Trophoblast cell (in vitro differentiated cells and primary cell): ENCODE results near the gene CSMD2.

Experiments used
- DNase-seq, 2 donors: peaks; one replicate each; pipeline ENCODE4 v3.0.0-alpha.2; 2016
- H2AFZ ChIP-seq: 2 replicates; pipeline ENCODE4 v1.6.1; 2013; ENCODE audit warnings: low read length, moderate library complexity, mild to moderate bottlenecking; ENCODE audit not compliant: insufficient read depth, poor library complexity
- H2AK5ac ChIP-seq: 2 replicates; pipeline ENCODE4 v1.6.1; 2013; ENCODE audit warnings: mild to moderate bottlenecking, low read length
- H2BK120ac ChIP-seq: 2 replicates; pipeline ENCODE4 v1.6.1; 2013; ENCODE audit warnings: low read length, mild to moderate bottlenecking, moderate library complexity; ENCODE audit not compliant: insufficient read depth, poor library complexity
- H2BK12ac ChIP-seq: 2 replicates; pipeline ENCODE4 v1.6.1; 2013; ENCODE audit warnings: mild to moderate bottlenecking, low read length, moderate library complexity
- H2BK5ac ChIP-seq: 2 replicates; pipeline ENCODE4 v1.6.1; 2013; ENCODE audit warnings: low read length, low read depth, moderate library complexity, mild to moderate bottlenecking; ENCODE audit not compliant: poor library complexity
- H3K14ac ChIP-seq: 2 replicates; pipeline ENCODE4 v1.6.1; 2013; ENCODE audit warnings: mild to moderate bottlenecking, low read length
- H3K18ac ChIP-seq: 2 replicates; pipeline ENCODE4 v1.6.1; 2013; ENCODE audit warnings: mild to moderate bottlenecking, low read length
- H3K23ac ChIP-seq: 2 replicates; pipeline ENCODE4 v1.6.1; 2013; ENCODE audit warnings: low read length
- H3K27ac ChIP-seq: 2 replicates; pipeline ENCODE4 v1.5.1; 2013; ENCODE audit warnings: low read depth, mild to moderate bottlenecking, inconsistent platforms, low read length, moderate library complexity
- H3K27me3 ChIP-seq: 2 replicates; pipeline ENCODE4 v1.6.1; 2013; ENCODE audit warnings: inconsistent platforms, mild to moderate bottlenecking, low read length, moderate library complexity; ENCODE audit not compliant: insufficient read depth
- H3K36me3 ChIP-seq, 2 experiments: 1 replicate in 1 of 2; 2 replicates in 1 of 2; pipeline ENCODE4 v1.6.1; 2013; ENCODE audit warnings: low read length in 2 of 2, mild to moderate bottlenecking in 2 of 2, moderate library complexity in 1 of 2; ENCODE audit not compliant: insufficient read depth in 2 of 2, control insufficient read depth in 1 of 2
- H3K4ac ChIP-seq: 2 replicates; pipeline ENCODE4 v1.6.1; 2013; ENCODE audit warnings: low read depth, mild to moderate bottlenecking, low read length, moderate library complexity
- H3K4me1 ChIP-seq, 2 experiments: 1 replicate in 1 of 2; 2 replicates in 1 of 2; pipeline ENCODE4 v1.6.1; 2013; ENCODE audit warnings: low read length in 2 of 2, mild to moderate bottlenecking in 2 of 2, moderate library complexity in 1 of 2; ENCODE audit not compliant: insufficient read depth in 2 of 2, control insufficient read depth in 1 of 2
- H3K4me2 ChIP-seq: 2 replicates; pipeline ENCODE4 v1.6.1; 2013; ENCODE audit warnings: inconsistent platforms, mild to moderate bottlenecking, low read length, moderate library complexity
- H3K4me3 ChIP-seq: 2 replicates; pipeline ENCODE4 v1.5.1; 2013; ENCODE audit warnings: mild to moderate bottlenecking, low read depth, low read length, inconsistent platforms
- H3K79me1 ChIP-seq: one replicate; pipeline ENCODE4 v1.6.1; 2013; ENCODE audit warnings: low read length
- H3K79me2 ChIP-seq: 2 replicates; pipeline ENCODE4 v1.6.1; 2013; ENCODE audit warnings: low read length, mild to moderate bottlenecking; ENCODE audit not compliant: control insufficient read depth, insufficient read depth, poor library complexity
- H3K9ac ChIP-seq: 2 replicates; pipeline ENCODE4 v1.6.1; 2013; ENCODE audit warnings: mild to moderate bottlenecking, low read length
- H3K9me3 ChIP-seq: 2 replicates; pipeline ENCODE4 v1.6.1; 2013; ENCODE audit warnings: low read depth, mild to moderate bottlenecking, control low read depth, inconsistent platforms, low read length; ENCODE audit not compliant: insufficient read depth
- H4K12ac ChIP-seq: 2 replicates; pipeline ENCODE4 v1.6.1; 2013; ENCODE audit warnings: low read depth, mild to moderate bottlenecking, low read length, moderate library complexity
- H4K8ac ChIP-seq: 2 replicates; pipeline ENCODE4 v1.6.1; 2013; ENCODE audit warnings: low read depth, mild to moderate bottlenecking, low read length, moderate library complexity
- H4K91ac ChIP-seq: one replicate; pipeline ENCODE4 v1.6.1; 2013; ENCODE audit warnings: low read depth, mild to moderate bottlenecking, low read length, moderate library complexity
- WGBS: extraction: QIAGEN DNeasy Blood & Tissue Kit; methylation state at CpG from one replicate; pipeline ENCODE4 v1.1.7; 2013; ENCODE audit warnings: missing lambda C conversion rate; ENCODE audit not compliant: insufficient read length, insufficient coverage; ENCODE audit errors: extremely low coverage; 5-methylcytosine and 5-hydroxymethylcytosine counted together

Gene CSMD2

DNA sequence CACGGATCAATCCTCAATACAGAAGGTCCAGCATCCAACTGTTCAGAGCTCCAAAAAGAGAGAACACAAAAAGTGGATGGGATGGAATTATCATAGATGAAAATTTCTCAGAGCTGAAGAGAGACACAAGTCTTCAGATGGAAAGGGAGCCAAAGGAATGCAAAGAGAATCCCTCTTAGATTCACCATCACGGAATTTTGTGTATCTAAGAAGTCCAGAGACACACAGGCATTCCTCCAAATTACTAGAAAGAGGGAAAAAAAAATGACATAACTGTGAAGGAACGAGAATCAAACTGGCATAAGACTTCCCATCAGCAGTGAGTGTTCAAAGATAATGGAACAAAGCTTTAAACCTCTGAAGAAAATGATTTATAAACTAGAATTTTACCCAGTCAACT is 591.4 kb downstream of the CSMD2 start:
- WGBS, result no CpG with 5 or more reads among the region's 3 CpGs

DNA sequence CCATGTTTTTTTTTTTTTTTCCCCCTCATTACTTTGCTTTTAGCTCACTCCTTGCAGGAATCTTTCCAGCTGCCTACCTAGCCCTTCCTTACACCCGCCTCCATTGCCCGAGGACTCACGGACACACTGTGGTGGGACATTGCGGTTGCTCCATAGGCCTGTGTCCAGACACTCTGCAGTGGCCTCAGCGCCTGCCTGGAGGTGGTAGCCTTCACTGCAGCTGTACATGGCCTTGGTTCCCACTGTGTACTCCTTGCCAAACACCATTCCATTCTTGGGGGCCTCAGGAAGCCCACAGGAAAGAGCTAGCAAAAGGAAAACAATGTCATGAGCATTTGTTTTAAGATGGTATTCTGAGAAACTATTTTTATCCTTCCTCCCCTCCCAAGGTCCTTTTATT is 592.6 kb downstream of the CSMD2 start:
- no peak overlapping the region for H3K4me3 ChIP-seq
- H4K8ac ChIP-seq, result no peak overlapping the region
- H4K91ac ChIP-seq, result no peak overlapping the region
- no peak overlapping the region for H4K12ac ChIP-seq
- no peak for DNase-seq
- H3K9ac ChIP-seq, result no peak overlapping the region
- H3K27ac ChIP-seq, result no peak overlapping the region
- no peak overlapping the region for H2BK12ac ChIP-seq
- H2AFZ ChIP-seq, result no peak overlapping the region
- peaks cover 2% of the 10 kb centered on the region for H3K9me3 ChIP-seq
- H3K79me1 ChIP-seq, result no peaks in the 10 kb centered on the region
- H3K4me1 ChIP-seq, result no peaks in the 10 kb centered on the region
- no peak overlapping the region for H2AK5ac ChIP-seq
- no peaks in the 10 kb centered on the region for H3K27me3 ChIP-seq
- H3K36me3 ChIP-seq, result no peaks in the 10 kb centered on the region
- H3K23ac ChIP-seq, result no peak overlapping the region
- H3K4me2 ChIP-seq, result no peak overlapping the region
- no peaks in the 10 kb centered on the region for H3K79me2 ChIP-seq
- H3K4ac ChIP-seq, result no peak overlapping the region
- H3K18ac ChIP-seq, result no peak overlapping the region
- no peak overlapping the region for H2BK120ac ChIP-seq
- no peak overlapping the region for H2BK5ac ChIP-seq
- no peak overlapping the region for H3K14ac ChIP-seq
- no CpG with 5 or more reads among the region's 5 CpGs for WGBS

More for the DNA sequence above, 591.4 kb downstream of the CSMD2 start:
- no peak overlapping the region for H3K4me2 ChIP-seq
- no peak for DNase-seq
- H2BK12ac ChIP-seq, result no peak overlapping the region
- H3K18ac ChIP-seq, result no peak overlapping the region
- H3K4ac ChIP-seq, result no peak overlapping the region
- H2AFZ ChIP-seq, result no peak overlapping the region
- no peak overlapping the region for H3K23ac ChIP-seq
- peaks cover 2% of the 10 kb centered on the region for H3K9me3 ChIP-seq
- no peak overlapping the region for H3K4me3 ChIP-seq
- no peaks in the 10 kb centered on the region for H3K4me1 ChIP-seq
- H3K14ac ChIP-seq, result no peak overlapping the region
- no peak overlapping the region for H3K9ac ChIP-seq
- H2BK120ac ChIP-seq, result no peak overlapping the region
- no peak overlapping the region for H4K8ac ChIP-seq
- H2BK5ac ChIP-seq, result no peak overlapping the region
- no peaks in the 10 kb centered on the region for H3K79me2 ChIP-seq
- H3K27ac ChIP-seq, result no peak overlapping the region
- H3K27me3 ChIP-seq, result no peaks in the 10 kb centered on the region
- no peak overlapping the region for H2AK5ac ChIP-seq
- H4K12ac ChIP-seq, result no peak overlapping the region
- no peaks in the 10 kb centered on the region for H3K79me1 ChIP-seq
- no peak overlapping the region for H4K91ac ChIP-seq
- no peaks in the 10 kb centered on the region for H3K36me3 ChIP-seq

DNA sequence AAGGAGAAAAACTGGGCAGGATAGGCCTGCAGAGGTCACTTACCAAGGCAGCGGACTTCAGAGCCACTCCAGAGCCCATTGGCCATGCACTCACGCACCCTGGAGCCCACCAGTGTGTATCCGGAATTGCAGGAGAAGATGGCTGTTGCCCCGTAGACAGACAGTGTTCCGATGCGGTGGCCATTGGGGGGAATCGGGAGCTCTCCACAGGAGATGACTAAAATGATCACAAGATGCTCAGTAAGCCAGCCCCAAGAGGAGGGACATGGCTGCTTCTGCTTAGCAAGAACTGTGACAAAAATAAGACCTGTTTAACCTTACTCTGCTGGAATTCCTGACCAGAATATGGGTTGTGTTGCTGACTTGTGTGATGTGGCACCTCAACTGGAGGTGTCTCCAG is 595.7 kb downstream of the CSMD2 start:
- Histone ChIP-seq H3K4ac (no peak overlapping the region), H3K36me3 (no peaks in the 10 kb centered on the region), H2AK5ac (no peak overlapping the region), H4K91ac (no peak overlapping the region), H3K27me3 (no peaks in the 10 kb centered on the region), H2BK12ac (no peak overlapping the region), H3K9me3 (peaks cover 2% of the 10 kb centered on the region), H3K79me2 (no peaks in the 10 kb centered on the region), H3K27ac (no peak overlapping the region), H2BK5ac (no peak overlapping the region), H3K9ac (no peak overlapping the region), H4K12ac (no peak overlapping the region), H2BK120ac (no peak overlapping the region), H3K4me2 (no peak overlapping the region), H3K23ac (no peak overlapping the region), H3K4me1 (no peaks in the 10 kb centered on the region), H3K18ac (no peak overlapping the region), H4K8ac (no peak overlapping the region), H3K4me3 (no peak overlapping the region), H3K14ac (no peak overlapping the region), H3K79me1 (no peaks in the 10 kb centered on the region), H2AFZ (no peak overlapping the region)
- DNase-seq, result no peak
- no CpG with 5 or more reads among the region's 7 CpGs for WGBS

DNA sequence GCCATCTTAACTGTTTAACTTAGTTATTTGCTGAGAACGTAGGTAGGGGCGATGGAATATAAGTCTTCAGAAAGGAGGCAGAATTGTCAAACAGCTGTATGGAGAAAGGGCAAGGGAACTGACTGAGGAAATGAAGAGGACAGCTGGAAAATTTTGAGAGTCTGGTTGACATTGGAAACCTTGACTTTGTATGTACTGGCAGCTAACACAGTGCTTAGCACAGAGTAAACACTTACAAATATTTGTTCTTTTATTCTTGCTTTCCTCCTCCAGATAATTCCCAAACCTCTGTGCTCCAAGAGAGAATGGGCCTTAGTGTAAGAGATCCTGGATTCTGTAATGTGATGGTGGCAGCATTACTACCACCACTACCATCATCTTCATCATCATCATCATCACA is 601.3 kb downstream of the CSMD2 start:
- no peaks in the 10 kb centered on the region for H3K4me1 ChIP-seq

More for the DNA sequence above, 601.3 kb downstream of the CSMD2 start:
- H4K91ac ChIP-seq, result no peak overlapping the region
- H3K4ac ChIP-seq, result no peak overlapping the region
- no peak overlapping the region for H3K23ac ChIP-seq
- H3K9me3 ChIP-seq, result peaks cover 2% of the 10 kb centered on the region
- no CpG with 5 or more reads among the region's 2 CpGs for WGBS
- no peak overlapping the region for H3K4me3 ChIP-seq
- H4K12ac ChIP-seq, result no peak overlapping the region
- no peaks in the 10 kb centered on the region for H3K79me2 ChIP-seq
- no peak overlapping the region for H4K8ac ChIP-seq
- H3K27ac ChIP-seq, result no peak overlapping the region
- no peak overlapping the region for H2BK5ac ChIP-seq
- DNase-seq, result no peak
- no peak overlapping the region for H3K14ac ChIP-seq
- no peaks in the 10 kb centered on the region for H3K27me3 ChIP-seq
- no peak overlapping the region for H2BK12ac ChIP-seq
- H3K4me2 ChIP-seq, result no peak overlapping the region
- H3K18ac ChIP-seq, result no peak overlapping the region
- no peak overlapping the region for H2BK120ac ChIP-seq
- H3K79me1 ChIP-seq, result no peaks in the 10 kb centered on the region
- no peaks in the 10 kb centered on the region for H3K36me3 ChIP-seq
- no peak overlapping the region for H2AFZ ChIP-seq
- H3K9ac ChIP-seq, result no peak overlapping the region
- H2AK5ac ChIP-seq, result no peak overlapping the region
